ENCODE results near the gene CBX1.

DNA sequence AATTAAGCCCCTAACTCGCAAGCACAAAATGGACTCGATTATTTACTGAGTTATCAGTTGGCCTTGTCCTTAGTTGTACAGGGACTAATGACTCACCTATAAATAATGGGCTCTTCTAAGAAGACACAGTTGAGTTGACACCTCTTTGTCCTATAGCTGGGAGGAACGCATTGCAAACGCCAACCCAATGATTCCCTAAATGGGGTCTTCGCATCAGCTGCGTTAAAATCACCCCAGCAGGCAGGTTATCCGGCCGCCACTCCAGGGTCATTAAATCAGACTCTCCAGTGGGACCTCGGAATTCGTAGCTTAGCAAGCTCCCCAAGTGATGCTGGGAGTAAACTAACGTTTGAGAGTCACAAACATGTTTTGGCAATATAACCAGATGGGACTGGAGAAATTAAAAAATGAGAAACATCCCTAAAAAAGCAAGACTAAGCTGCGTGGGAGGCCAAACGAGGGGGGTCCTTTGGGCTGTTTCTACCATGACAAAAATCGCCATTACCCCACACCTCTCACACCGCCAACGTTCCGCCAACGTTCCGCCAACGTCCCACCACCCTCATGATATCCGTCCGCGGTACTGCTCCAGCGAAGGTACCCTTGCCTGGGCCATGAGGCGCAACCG lies 54.1 kb downstream of the CBX1 start:
- no peak for TF ChIP-seq POLR2A (IDR thresholded peaks at IDR 0.05)
- TF ChIP-seq, protein P1, sequence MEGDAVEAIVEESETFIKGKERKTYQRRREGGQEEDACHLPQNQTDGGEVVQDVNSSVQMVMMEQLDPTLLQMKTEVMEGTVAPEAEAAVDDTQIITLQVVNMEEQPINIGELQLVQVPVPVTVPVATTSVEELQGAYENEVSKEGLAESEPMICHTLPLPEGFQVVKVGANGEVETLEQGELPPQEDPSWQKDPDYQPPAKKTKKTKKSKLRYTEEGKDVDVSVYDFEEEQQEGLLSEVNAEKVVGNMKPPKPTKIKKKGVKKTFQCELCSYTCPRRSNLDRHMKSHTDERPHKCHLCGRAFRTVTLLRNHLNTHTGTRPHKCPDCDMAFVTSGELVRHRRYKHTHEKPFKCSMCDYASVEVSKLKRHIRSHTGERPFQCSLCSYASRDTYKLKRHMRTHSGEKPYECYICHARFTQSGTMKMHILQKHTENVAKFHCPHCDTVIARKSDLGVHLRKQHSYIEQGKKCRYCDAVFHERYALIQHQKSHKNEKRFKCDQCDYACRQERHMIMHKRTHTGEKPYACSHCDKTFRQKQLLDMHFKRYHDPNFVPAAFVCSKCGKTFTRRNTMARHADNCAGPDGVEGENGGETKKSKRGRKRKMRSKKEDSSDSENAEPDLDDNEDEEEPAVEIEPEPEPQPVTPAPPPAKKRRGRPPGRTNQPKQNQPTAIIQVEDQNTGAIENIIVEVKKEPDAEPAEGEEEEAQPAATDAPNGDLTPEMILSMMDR (IDR thresholded peaks at IDR 0.05) = no peak
- TF ChIP-seq EP300 (IDR thresholded peaks at IDR 0.05) = no peak
